Endothelial cell of hepatic sinusoid (primary cell): Measurements from ENCODE around the gene ZNF462.
"Not testable (repeated sequence)": the region's sequence is repeated elsewhere in the genome, so short reads cannot be mapped to it uniquely, and the experiment has no call there.

Experiments
- in situ Hi-C: cut with HindIII; loops from 2 replicates; pipeline ENCODE4 v1.10.0; 2017; ENCODE audit warnings: low sequenced_read_pairs

ZNF462 gene

DNA sequence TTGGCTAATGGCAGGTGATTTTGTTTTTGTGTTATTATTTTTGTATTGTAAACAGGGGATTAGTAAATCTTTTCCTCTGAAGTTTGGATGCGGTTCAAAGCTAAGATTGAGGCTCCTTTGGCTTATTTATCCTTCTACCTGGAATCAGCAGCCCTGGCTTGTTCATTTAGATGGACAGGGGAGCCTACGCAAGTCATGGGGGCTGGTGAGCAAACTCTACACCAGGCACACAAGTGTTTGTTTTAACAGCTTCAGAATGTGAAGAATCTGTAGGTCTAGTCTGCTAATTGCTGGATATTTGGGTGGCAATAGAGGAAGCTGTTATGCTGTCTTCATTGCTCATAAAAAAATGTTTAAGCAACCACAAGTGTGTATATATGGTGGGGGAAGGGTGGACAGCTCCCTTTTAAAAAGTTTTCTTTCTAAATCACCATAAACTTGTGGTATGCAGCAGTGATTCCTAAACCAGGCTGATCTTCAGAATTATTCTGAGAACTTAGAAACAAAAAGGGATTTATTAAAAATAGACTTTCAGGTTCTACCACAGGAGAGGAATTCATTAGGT is 20.7 kb downstream of the ZNF462 start:
- in situ Hi-C loops: no loop called here

DNA sequence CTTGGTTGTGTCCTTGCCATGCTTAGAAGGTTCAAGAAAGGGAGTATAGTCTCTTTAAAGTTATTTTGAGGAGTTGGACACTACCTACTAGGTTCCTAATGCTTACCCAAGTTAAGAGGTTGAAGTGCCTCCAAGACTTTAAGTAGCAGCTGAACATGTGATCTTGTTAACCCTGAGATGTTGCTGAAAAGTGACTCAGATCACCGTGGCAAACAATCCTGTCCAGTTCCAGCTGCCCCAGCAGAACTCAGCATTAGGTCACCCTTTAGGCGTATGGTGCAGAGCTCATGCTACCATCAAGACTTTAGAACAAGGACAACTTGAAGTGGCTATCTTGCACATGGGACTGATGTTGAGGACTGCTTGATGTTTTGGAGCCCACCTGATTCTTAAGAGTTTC is 22.5 kb downstream of the ZNF462 start:
- in situ Hi-C loops: no loop called here

DNA sequence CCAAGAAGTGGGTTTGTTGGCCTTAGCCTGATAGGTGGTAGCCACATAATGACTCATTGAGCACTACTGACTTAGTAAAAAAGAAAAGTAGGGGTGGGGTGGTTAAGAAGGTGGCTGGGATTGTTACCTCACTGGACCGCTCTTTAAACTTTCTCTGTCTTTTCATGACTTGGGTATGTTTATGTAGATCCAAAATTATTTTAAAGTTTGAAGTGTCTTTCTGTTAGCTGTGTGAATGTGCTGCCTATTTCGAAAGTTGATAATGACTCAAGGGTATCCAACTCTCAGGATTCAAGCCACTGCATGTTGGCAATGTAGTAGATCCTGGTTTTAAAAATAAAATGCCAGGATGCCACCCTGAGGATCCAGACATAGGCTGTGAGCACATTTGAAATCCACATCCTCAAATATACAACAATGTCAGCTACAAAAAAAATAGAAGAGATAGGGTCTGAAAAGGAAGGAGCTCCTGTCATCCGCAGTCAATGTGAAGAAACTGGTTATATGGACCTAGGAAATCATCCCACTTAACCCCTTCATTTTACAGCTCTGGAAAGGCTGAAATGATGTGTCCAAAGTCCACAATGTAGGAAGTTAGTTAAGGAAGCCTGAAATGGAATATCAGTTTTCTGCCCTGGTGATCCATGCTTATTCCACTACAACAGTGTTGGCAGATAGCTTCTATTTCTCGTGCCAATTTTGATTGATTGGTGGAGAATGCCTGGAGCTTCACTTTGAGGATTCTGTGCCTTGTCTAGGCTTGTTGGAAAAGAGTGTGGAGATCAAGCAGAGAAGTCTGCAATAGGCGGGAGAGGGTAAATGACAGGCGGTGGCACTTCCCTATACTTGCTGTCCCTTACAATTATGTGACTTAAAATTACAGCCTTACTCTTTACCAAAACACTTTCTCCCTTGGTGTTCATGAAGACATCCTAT is 23.4 kb downstream of the ZNF462 start:
- in situ Hi-C loops: no loop called here

DNA sequence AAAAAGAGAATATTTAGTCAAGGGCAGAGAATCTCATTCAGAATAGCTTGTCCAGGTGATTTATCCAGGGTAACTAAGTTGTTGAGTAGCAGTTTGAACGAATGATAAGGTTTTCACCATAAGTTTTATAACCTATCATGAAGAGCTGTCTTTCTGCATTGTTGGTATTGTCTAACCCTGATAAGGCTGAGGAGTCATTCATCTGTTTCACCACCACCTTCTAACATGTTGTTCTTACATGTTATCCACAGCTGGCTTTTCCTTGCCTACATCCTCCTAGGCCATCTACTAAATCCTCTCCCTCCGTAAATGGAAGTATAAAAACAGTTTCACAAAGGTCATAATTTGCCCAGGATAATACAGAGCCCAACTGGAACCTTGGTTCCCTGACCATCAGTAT is 24.1 kb downstream of the ZNF462 start:
- in situ Hi-C loops: no loop called here

DNA sequence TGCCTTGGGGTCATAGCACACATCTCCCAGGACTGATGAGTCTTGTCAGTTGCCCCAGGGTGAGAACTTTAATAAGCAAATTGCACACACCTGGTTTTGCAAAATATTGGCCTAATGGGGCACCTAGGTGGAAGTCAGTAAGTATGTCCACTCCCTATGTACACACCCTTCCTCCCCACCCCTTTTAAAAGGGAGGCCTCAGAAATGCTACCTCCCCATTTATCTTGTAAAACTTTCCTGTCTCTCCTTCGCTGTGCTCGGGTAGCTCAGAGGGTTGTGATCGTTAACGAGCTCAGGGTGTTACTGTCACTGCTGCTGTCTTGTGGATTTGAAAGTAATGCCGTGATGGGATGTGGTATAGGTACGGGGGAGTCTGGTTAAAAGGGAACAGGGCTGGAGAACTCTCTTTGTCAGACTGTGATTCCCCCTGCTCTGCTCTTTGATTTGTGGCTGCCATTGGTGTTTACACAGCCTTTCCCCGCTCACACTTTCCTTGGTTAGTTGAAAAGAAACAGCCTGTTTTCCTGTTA is 26.2 kb downstream of the ZNF462 start:
- in situ Hi-C loops: no loop called here

DNA sequence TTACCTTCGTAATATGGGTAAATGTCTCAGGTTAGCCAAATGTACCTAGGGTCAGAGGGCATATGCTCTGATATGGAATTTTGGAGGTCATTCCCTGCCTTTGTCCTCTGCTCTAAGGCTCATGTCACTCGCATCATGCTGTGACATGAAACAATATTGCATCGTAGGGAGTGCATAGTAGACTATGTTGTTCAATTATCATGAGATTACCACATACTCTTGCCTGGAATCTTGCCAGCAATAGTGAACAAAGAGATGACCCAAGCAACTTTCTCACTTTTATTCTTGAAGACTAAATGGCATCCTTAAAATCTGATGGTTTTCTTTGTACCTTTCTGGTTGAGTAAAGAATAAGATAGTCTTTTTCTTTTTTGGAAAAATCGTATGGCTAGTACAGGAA is 27.6 kb downstream of the ZNF462 start:
- in situ Hi-C loops: loop anchor here (5.0 kb wide), 1 partner anchor 93 kb away; no protein-coding TSS in a partner anchor

DNA sequence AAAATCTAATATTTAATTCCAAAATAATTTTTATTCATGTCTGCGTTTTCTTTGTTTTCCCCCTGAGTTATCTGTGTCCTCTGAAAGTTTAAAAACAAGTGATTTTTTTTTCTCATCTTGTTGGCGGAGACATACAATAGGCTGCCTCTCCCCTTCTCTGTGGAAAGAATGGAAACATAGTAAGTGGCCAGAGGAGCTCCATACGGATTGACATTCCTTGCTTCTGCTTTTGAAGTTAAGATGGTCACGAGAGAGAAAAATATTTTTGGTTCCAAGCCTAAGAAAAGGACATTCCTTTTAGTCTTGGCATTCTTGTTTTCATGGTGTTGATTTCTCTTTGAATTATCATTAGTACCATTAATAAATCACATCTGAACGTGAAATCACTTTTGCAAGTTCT is 28.3 kb downstream of the ZNF462 start:
- in situ Hi-C loops: loop anchor here (5.0 kb wide), 1 partner anchor 94 kb away; no protein-coding TSS in a partner anchor

DNA sequence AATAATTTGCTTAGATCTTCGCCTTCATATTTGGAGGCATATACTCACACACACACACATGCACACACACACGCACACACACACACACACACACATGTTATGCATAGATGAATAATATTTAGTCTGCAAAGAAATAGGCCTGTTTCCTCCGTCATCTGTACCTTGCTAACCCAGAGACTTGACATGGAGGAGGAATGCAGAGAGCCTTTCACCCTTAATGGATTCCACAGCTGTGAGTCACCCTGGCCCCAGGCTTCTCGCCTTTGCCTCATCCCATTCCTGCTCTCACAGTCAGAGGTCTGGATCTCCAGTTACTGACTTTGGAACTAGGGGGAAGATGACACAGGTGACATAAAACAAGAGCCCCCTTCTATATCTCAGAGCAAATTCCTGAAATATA is 29.7 kb downstream of the ZNF462 start:
- in situ Hi-C loops: loop anchor here (5.0 kb wide), 1 partner anchor 95 kb away; no protein-coding TSS in a partner anchor

DNA sequence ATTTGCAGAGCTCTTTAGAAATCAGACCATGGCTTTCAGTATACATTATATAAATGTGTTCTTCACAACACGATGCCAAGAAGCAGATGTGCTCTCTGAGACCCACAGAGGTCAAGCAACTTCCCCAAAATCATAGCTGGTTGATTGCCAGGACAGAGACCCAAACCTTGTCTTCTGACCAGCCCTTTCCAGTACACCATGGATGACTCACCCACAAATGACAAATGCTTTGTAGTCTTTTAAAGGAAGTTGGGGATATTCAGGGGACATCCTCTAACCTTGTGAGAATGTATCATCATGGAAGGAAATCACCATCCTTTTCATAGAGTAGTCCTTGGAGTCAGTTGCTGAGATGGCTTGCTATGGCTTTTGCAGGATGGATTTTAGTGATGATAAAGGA is 30.1 kb downstream of the ZNF462 start:
- in situ Hi-C loops: loop anchor here (5.0 kb wide), 1 partner anchor 96 kb away; no protein-coding TSS in a partner anchor

DNA sequence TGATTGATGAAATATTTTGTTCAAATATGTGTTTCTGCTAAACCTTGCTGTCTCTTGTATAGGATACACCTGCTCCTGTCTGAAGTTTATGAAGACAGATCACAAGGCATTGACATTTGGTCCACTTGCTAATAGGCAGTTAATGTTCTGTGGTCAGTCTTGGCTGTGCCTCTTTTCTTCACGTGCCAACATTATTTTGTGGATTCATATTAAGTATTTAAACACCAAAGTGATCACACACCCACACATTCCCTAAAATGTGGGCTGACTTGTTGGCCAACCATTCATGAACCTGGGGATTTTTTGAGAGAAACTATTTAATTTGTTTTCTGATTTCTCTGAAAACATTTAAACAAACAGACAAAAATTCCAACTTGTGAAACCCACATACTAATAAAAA is 33.7 kb downstream of the ZNF462 start:
- in situ Hi-C loops: no loop called here

DNA sequence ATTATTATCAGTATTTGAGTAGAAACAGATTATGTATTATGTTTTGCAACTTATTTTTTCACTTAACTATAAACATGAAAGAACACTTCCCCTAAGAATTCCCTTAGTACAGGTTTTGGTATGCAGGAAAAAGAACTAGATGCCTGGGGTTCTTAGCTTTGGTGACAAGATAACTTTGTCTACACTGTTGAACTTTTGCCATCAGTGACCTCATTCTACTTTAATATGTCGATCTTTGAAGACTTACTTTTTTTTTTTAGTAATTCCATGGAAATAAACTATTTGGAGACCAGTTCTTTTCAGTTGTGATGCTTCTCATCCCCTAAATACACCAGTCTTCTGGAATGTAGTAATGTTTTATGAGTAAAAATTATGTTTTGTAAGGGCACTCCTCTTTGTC is 34.3 kb downstream of the ZNF462 start:
- in situ Hi-C loops: no loop called here

DNA sequence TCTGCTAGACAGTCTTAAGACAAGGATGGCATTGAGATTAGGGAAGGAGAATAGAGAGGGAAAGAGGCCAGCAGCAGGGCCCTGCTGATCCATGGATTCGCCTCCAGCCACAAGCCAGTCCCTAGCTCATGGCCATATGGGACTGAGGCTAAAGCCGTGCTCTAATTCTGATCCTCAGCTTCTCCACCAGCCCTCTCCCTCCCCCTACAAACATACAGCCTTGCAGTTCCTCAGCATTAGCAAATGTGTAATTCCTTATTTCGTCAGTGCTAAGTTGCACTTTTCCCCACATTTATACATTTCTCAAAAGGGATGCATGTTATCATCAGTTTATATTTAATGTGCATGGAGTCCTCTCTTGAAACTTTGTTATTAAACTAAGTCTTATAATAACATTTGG is 34.8 kb downstream of the ZNF462 start:
- in situ Hi-C loops: no loop called here

DNA sequence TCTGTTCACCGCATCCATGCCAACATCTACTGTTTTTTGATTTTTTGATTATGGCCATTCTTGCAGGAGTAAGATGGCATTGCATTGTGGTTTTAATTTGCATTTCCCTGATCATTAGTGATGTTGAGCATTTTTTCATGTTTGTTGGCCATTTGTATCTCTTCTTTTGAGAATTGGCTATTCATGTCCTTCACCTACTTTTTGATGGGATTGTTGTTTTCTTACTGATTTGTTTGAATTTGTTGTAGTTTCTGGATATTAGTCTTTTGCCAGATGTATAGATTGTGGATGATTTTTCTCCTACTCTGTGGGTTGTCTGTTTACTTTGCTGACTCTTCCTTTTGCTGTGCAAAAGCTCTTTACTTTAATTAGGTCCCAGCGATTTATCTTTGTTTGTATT is 37.6 kb downstream of the ZNF462 start:
- in situ Hi-C loops: not testable (repeated sequence)

DNA sequence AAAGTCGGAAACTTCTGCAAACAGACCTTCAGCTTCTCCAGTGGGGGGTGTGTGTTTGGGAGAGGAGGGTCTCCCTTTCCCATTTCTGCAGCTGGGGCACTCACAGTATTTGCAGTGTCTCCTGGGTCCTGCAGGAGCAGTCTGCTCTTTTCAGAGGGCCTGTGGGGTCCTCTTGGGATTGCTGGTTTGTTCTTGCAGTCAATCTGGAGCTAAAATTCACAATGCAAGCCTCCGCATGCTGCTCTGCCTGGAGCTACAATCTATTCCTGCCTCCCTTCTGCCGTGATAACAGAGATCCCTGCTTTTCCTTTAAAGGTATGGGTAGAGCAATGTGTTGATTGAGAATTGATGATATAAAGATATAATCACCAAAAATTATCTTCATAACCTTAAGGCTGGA is 43.2 kb downstream of the ZNF462 start:
- in situ Hi-C loops: no loop called here

DNA sequence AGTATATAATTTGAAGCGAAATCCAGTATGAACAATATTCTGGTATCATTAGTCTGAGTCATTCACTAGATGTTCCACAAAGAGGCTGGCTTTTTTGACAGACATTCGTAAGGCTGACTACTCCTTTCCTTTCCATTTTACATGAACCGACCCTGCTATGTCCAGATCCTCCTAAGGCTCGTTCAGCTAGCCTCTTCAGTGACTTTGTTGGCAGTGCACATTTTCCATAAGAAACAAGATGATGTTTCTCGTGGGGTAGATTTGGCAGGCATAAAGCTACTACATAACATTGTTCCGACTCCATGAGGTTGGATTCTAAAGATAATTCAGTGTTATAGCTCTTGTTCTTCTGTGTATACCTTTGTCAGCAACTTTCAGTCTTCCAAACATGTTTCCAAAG is 49.0 kb downstream of the ZNF462 start:
- in situ Hi-C loops: no loop called here

DNA sequence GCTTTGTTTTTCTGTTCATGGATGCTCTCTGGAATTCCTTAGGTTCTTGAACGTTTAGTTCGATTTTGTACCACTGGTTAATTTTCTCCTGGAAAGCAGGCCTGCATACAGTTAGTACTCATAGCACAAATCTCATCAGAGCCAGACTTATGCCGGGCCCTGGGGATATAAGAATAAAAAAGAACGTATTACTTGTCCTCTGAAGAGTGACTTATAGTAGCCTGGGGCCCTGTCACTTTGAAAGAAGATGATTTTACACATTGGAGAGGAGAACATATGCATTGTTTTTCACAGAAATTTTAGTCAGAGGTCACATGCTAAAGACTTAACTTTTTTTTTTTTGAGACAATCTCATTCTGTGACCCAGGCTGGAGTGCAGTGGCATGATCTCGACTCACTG is 50.3 kb downstream of the ZNF462 start:
- in situ Hi-C loops: no loop called here

DNA sequence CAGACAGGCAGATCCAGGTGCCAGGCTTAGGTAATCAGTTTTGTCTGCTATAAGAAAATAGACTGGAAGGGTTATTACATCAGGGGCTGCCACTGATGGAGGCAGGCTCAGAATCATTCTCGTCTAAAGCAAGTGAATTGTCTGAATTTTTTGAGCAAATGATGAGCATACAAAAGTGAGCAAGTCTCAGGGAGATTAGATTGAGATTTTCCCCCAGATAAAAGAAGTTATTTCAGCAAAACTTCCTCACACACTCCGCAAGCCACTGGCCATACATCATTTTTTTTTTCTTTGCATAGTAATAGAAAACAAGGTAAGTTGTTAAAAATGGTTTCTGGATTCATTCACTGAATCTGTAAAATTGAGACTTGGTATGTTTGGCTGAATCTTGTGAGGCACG is 52.9 kb downstream of the ZNF462 start:
- in situ Hi-C loops: no loop called here

DNA sequence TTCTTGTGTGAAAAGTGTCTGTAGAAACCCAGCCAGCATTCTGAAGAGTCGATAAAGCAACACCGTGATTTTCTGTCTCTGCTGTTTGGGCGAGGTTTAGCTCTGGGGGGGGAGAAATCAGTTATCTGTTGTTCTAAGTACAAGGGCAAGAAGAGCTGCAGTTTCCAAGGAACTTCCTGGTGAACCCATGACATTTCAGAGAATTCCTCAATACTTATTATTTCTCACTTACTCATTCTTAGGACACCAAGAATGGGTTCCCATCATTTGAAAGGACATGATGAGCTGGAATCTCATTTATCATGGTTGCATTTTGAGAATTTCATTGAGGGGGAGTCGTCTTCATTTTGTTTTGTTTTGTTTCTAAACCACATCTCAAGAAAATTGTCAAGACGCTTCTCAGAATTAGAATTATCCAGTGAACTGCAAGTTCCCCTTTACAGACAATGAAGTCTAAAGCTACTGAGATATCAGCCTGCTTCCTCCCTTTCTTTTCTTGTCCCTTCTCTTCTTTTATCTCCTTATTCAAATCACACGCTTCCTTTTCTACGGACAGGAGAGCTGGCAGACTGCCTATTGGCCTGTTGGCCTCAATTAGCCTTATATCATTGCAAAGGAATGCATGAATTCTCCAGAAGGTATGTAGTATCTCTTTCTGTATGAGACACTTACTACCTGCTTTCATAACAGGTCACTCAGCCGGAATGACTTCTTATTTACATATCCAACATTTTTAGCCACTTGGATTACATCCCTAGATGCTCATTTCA is 53.7 kb downstream of the ZNF462 start:
- in situ Hi-C loops: no loop called here

DNA sequence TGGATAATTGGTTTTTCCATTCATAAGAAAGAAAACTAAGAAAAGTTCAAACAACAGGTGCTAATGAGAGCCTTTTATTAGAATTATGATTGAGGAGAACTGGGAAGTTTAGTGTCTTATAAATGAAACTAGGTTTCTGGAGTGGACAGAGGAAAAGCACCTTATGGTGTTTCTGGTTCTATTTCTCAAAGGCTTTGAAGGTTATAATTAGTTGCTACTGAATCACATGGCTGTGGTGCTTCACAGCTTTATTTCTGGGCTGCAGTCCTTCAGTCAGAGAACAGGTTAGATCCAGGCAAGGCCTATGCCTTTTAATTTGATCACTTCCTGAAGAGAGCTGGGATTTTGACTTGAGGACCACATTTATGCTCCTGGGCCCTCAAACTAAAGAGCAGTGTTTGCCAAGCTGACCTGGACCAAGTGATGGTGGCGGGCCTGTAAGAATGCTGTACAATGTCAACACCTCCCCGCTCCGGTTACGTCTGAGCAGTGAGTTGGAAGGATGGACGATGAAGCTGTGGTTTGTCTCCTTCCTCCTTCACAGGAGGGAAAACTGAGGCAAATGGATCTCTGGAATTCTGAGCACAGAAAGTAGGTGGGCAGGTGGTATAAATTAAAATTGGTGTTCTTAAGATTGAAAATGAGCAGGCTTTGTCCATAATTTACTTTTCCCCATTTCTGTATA is 56.0 kb downstream of the ZNF462 start:
- in situ Hi-C loops: no loop called here

DNA sequence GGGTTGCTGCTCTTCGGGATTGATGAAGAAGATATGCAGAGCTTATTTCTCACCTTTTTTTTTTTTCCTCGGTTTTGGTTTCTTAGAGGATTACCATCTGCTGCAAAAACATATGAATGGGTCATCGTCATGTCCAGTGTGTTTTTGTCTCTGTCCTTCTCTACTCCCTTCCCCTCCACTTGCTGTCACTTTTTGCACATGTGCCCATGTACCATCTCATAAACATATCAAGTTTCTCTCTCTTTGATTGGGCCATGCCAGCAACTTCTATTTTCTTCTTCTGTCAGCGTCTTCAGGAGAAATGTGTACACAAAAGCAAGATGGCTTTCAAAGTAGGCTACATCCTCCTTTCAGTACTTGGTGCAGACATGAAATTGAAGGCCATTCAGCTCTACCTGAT is 57.1 kb downstream of the ZNF462 start:
- in situ Hi-C loops: loop anchor here (5.0 kb wide), 1 partner anchor 107 kb away; no protein-coding TSS in a partner anchor
